Large intestine (tissue), 3 donors: Measurements from ENCODE around the gene DOCK8. TPM values are rescaled to one million over a fixed set of nuclear protein-coding genes. Genes with fewer than 3 reads are reported as not detected.

ENCODE experiments used
- DNase-seq, 2 donors: peaks; one replicate each; pipeline versions ENCODE4 v3.0.0 to v3.0.0-alpha.2; 2013
- H3K27ac ChIP-seq: one replicate; pipeline ENCODE4 v1.5.1; 2013; ENCODE audit warnings: low read length
- H3K27me3 ChIP-seq: 2 replicates; pipeline ENCODE4 v1.6.1; 2013; ENCODE audit warnings: low read length; ENCODE audit not compliant: control insufficient read depth, insufficient read depth
- H3K36me3 ChIP-seq: 2 replicates; pipeline ENCODE4 v1.6.1; 2013; ENCODE audit warnings: low read length; ENCODE audit not compliant: control insufficient read depth, insufficient read depth
- H3K4me1 ChIP-seq: one replicate; pipeline ENCODE4 v1.6.1; 2013; ENCODE audit warnings: low read length; ENCODE audit not compliant: control insufficient read depth, insufficient read depth
- H3K4me3 ChIP-seq: one replicate; pipeline ENCODE4 v1.5.1; 2013; ENCODE audit warnings: low read length
- H3K9me3 ChIP-seq: one replicate; pipeline ENCODE4 v1.6.1; 2013; ENCODE audit warnings: mild to moderate bottlenecking, low read depth, low read length, moderate library complexity; ENCODE audit not compliant: control insufficient read depth
- WGBS: methylation state at CpG from one replicate; pipeline ENCODE4 v1.1.5; 2013; ENCODE audit warnings: low lambda C conversion rate; ENCODE audit not compliant: insufficient coverage; 5-methylcytosine and 5-hydroxymethylcytosine counted together
- polyA plus RNA-seq: library from polyadenylated mRNA; unstranded; fragments of 120-200 nt; gene quantifications from one replicate; pipeline ENCODE4 v1.2.1, GENCODE V29; 2013

The DOCK8 gene
- polyA plus RNA-seq, 1 donor = 15.8 TPM

- Histone ChIP-seq H3K27me3 (no peaks in the 10 kb centered on the region), H3K4me1 (no peaks in the 10 kb centered on the region), H3K4me3 (no peak overlapping the region), H3K27ac (no peak overlapping the region), H3K9me3 (no peaks in the 10 kb centered on the region), H3K36me3 (peaks cover 9% of the 10 kb centered on the region)
- DNase-seq = no peak
- 100% methylated on average over 1 of the region's 3 CpGs for WGBS
These were observed 239.2 kb downstream of the DOCK8 start for GRCh38 chr9:453832-454231.

DNA sequence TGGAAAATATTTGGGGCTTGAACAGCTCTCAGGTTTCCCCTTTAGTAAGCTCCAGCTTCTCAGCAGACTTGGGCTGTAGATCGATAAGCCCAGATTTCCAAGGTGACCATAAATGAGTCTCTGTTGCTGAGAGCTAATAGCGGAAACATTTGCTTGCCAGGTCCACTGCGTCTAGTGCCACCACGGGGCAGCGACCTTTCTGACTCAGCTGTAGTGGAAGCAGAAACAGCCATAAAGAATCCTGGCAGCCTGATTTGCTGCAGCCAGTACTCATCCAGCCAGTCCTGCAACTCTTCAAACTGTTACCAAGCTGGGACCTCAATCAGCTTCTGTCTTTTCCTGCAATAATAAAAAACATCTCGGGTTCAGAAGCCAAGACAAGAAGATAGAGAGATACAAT, 241.7 kb downstream of the DOCK8 start:
- Histone ChIP-seq H3K36me3 (peaks cover 9% of the 10 kb centered on the region), H3K9me3 (no peaks in the 10 kb centered on the region), H3K4me3 (no peak overlapping the region), H3K4me1 (no peaks in the 10 kb centered on the region), H3K27me3 (no peaks in the 10 kb centered on the region), H3K27ac (no peak overlapping the region)
- no peak for DNase-seq
- 67% methylated on average over 1 of the region's 6 CpGs for WGBS

GRCh38 chr9:458590-458989, 243.9 kb downstream of the DOCK8 start:
- Histone ChIP-seq H3K9me3 (no peaks in the 10 kb centered on the region), H3K4me3 (no peak overlapping the region), H3K4me1 (no peaks in the 10 kb centered on the region), H3K36me3 (peaks cover 7% of the 10 kb centered on the region), H3K27ac (no peak overlapping the region), H3K27me3 (no peaks in the 10 kb centered on the region)
- whole genome bisulfite sequencing = no CpG with 5 or more reads among the region's 6 CpGs
- no peak for DNase-seq

DNA sequence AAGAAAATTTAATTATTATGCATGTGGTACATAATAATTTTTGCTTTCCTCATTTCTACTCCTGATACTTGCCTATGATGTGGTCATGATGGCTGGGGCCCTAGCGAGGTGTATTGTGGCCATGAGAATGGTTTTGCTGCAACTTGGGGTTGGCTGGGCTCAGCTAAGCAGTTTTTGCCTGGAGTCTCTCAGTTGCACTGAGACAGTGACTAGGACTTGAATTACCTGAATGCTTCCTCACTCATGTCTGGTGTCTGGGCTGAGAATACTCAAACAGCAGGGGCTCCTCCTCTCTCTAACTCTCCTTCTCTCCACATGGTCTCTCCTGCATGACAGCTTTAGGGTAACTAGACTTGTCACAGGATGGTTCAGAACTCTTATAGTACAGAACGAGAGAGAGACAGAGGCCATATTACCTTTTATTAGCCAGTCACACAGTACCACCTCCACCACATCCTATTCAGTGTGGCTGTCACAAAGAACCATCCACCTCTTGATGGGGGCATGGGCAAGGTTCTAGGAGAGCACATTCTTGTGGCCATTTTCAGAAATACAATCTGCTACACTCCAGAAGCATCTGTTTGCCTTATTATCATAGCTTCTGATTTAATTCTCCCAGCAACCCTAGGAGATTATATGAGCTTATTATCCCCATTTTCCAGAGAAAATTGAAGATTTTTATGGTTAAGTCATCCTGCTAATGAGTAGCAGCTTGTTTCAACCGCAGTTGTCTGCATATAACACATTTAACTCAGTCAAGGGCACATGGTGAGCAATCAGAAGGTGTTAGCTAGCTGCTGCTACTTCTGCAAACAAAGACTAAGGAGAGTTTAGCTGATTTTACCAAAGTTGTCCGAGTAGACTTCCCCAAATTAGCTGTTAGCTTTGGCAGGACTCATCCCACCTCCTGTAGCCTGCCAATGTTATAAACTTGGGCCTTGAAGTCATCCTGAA, 245.1 kb downstream of the DOCK8 start:
- H3K36me3 ChIP-seq = peaks cover 13% of the 10 kb centered on the region
- H3K4me1 ChIP-seq = no peaks in the 10 kb centered on the region
- no peaks in the 10 kb centered on the region for H3K27me3 ChIP-seq
- H3K9me3 ChIP-seq = no peaks in the 10 kb centered on the region
- no peak overlapping the region for H3K27ac ChIP-seq
- H3K4me3 ChIP-seq = no peak overlapping the region
- DNase-seq = no peak
- no CpG with 5 or more reads among the region's 4 CpGs for WGBS

DNA sequence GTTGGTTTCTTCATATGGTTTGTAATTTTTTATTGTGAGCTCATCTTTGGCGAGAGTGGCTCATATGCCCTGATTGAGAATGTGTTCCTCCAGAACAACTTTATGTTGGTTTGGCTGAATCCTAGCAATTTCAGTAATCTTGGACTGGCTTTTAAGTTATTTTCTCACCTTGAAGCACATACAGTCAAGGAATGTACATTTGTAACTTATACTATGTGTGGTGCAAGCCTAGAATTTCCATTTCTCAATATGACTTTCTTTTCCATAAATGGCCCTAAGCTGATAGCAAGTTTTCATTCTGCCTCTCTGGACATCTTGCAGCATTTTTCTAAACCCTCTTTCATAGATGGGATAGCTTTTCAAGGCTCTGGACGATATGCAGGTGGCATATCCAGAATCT, 247.5 kb downstream of the DOCK8 start:
- Histone ChIP-seq H3K9me3 (no peaks in the 10 kb centered on the region), H3K4me3 (no peak overlapping the region), H3K27ac (no peak overlapping the region), H3K27me3 (no peaks in the 10 kb centered on the region), H3K4me1 (no peaks in the 10 kb centered on the region), H3K36me3 (peaks cover 11% of the 10 kb centered on the region)
- no CpG with 5 or more reads among the region's 2 CpGs for WGBS
- no peak for DNase-seq

- Histone ChIP-seq H3K27me3 (no peaks in the 10 kb centered on the region), H3K4me1 (no peaks in the 10 kb centered on the region), H3K36me3 (peaks cover 11% of the 10 kb centered on the region), H3K4me3 (no peak overlapping the region), H3K27ac (no peak overlapping the region), H3K9me3 (no peaks in the 10 kb centered on the region)
- whole genome bisulfite sequencing = no CpG with 5 or more reads among the region's 1 CpG
- DNase-seq = no peak
These were observed 247.9 kb downstream of the DOCK8 start for GRCh38 chr9:462606-463005.

- no peak for DNase-seq
- no peak overlapping the region for H3K27ac ChIP-seq
- H3K4me1 ChIP-seq = peaks cover 5% of the 10 kb centered on the region
- no peak overlapping the region for H3K4me3 ChIP-seq
- peaks cover 8% of the 10 kb centered on the region for H3K36me3 ChIP-seq
- no peaks in the 10 kb centered on the region for H3K9me3 ChIP-seq
- no peaks in the 10 kb centered on the region for H3K27me3 ChIP-seq
- WGBS = 100% methylated on average over 2 of the region's 8 CpGs
These were observed 248.9 kb downstream of the DOCK8 start for GRCh38 chr9:463455-464171.

GRCh38 chr9:466747-467146, 252.1 kb downstream of the DOCK8 start:
- no CpG with 5 or more reads among the region's 1 CpG for WGBS
- Histone ChIP-seq H3K27ac (no peak overlapping the region), H3K4me3 (no peak overlapping the region), H3K36me3 (peaks cover 8% of the 10 kb centered on the region), H3K27me3 (no peaks in the 10 kb centered on the region), H3K9me3 (no peaks in the 10 kb centered on the region), H3K4me1 (peaks cover 16% of the 10 kb centered on the region)
- no peak for DNase-seq

- Histone ChIP-seq H3K9me3 (no peaks in the 10 kb centered on the region), H3K27ac (peak overlapping the region; percentile 85), H3K27me3 (no peaks in the 10 kb centered on the region), H3K4me1 (peaks cover 16% of the 10 kb centered on the region), H3K36me3 (peaks cover 4% of the 10 kb centered on the region), H3K4me3 (peak overlapping the region; percentile 57)
- WGBS = 19% methylated on average over 3 of the region's 8 CpGs
- DNase-seq = peak in 1 of 2 donors; percentile 58
These were observed 254.2 kb downstream of the DOCK8 start for GRCh38 chr9:468766-469426.
